Skeletal muscle tissue (tissue), 4 donors: ENCODE data around the gene GPR37L1. TPM values are rescaled to one million over a fixed set of nuclear protein-coding genes. Genes with fewer than 3 reads are reported as not detected.
"Not testable (repeated sequence)": the region's sequence is repeated elsewhere in the genome, so short reads cannot be mapped to it uniquely, and the experiment has no call there.

Experiments used
- H3K27ac ChIP-seq: one replicate; pipeline ENCODE4 v1.7.0; 2013; ENCODE audit warnings: mild to moderate bottlenecking, low read depth, low read length, inconsistent platforms
- H3K27me3 ChIP-seq, 3 donors: one replicate each; pipeline ENCODE4 v1.7.0; 2013; ENCODE audit warnings: low read length in 3 of 3; ENCODE audit not compliant: control insufficient read depth in 3 of 3, insufficient read depth in 3 of 3
- H3K36me3 ChIP-seq, 3 donors: one replicate each; pipeline ENCODE4 v1.7.0; 2013; ENCODE audit warnings: low read length in 3 of 3; ENCODE audit not compliant: control insufficient read depth in 3 of 3, insufficient read depth in 3 of 3
- H3K4me1 ChIP-seq, 3 donors: one replicate each; pipeline ENCODE4 v1.7.0; 2013; ENCODE audit warnings: low read length in 3 of 3, mild to moderate bottlenecking in 3 of 3; ENCODE audit not compliant: control insufficient read depth in 3 of 3, insufficient read depth in 3 of 3
- H3K4me3 ChIP-seq, 3 donors: one replicate each; pipeline ENCODE4 v1.7.0; 2013; ENCODE audit warnings: low read length in 3 of 3
- H3K9ac ChIP-seq, 3 donors: one replicate each; pipeline ENCODE4 v1.7.0; 2013; ENCODE audit warnings: low read length in 3 of 3, mild to moderate bottlenecking in 3 of 3, moderate library complexity in 2 of 3, low read depth in 1 of 3
- H3K9me3 ChIP-seq, 3 donors: one replicate each; pipeline ENCODE4 v1.7.0; 2013; ENCODE audit warnings: low read length in 3 of 3; ENCODE audit not compliant: control insufficient read depth in 3 of 3
- total RNA-seq: library from RNA; depleted of rRNA; stranded (reverse); fragments of >200 nt; gene quantifications from one replicate; pipeline ENCODE4 v1.2.3, GENCODE V29; 2014
- donor health status: Osteomylitis.

GPR37L1 gene
- total RNA-seq, 1 donor from 2014 or later, result under 0.01 TPM

DNA sequence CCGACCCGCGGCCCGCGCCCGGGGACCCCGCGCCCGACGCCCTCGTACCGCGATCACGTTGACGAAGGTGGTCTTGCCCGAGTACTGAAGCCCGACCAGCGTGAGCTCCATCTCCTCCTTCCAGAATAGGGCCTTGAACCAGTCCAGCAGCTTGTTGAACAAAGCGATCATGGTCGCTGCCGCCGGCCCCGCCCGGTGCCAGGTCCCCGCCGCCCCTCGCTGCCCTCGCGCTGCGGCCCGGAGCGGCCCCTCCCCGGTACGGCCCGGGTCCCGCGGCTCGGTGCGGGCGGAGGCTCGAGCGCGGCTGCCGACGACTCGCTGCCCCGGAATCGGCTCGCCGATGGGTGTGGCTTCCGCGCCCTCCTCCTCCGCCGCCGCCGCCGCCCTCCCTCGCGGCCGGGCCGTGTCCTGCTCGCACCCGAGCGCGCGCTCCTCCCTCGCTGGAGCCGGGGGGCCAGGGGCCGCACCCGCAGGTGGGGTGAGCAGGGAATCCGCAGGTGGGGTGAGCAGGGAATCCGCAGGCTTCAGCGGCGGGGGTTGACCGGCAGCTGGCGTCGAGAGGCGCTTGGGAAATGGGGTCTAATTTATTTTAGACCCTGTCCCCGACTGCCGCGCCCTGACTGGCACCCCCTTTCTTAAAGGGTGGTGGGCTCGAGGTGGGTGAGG, 21.8 kb downstream of the GPR37L1 start, which contains the start of gene ARL8A:
ARL8A (minus strand) TSS at position 336 of the 666 bp plus-strand sequence; CDS start at position 171, 165 bp downstream.
- Histone ChIP-seq H3K27ac (peak within 1 kb of the TSS; percentile 86), H3K4me1 (peaks cover 23 to 27% (median 24%) of the 10 kb centered on the region in 3 donors), H3K4me3 (peak within 1 kb of the TSS; percentile 71 to 90 (median 85)), H3K36me3 (peaks cover 0 to 5% (median 0%) of the 10 kb centered on the region in 3 donors), H3K9ac (peak within 1 kb of the TSS; percentile 91 to 93 (median 92)), H3K27me3 (no peaks in the 10 kb centered on the region), H3K9me3 (no peaks in the 10 kb centered on the region)

DNA sequence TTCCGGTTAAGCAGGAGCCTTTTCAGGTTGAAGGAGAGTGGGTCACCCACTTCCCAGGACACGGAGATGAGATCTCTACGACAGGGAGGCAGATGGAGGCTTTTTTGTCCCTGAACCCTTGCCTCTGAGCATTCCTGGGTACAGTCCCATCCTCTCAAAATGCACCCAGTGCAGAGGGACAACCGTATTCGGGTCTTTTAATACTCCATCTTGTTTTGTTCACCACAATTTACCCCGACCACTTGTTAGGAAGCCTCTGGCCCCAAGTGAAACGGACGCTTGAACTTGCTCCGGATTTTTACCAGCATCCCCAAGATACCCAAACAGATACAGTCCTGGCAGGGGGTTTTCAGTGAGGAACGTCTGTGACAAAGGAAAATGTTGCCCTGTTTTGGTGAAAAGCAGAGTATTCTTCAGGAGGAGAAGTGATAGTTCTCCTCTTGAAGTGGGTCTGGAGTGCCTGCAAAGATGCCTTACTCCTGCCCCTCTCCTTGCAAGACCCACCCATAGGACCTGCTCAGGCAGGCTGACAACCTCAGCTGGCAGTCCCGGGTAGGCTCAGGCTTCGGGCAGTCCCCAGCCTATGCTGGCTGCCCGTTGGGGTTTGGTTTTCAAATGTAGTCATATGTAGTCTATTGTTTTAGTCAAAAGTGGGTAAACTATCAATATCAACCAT, 22.5 kb downstream of the GPR37L1 start:
- Histone ChIP-seq H3K9me3 (no peaks in the 10 kb centered on the region), H3K9ac (peak overlapping the region; percentile 76 to 93 (median 76)), H3K4me1 (peaks cover 23 to 27% (median 24%) of the 10 kb centered on the region in 3 donors), H3K4me3 (peak overlapping the region; percentile 71 to 85 (median 78)), H3K27ac (peak overlapping the region; percentile 86), H3K36me3 (peaks cover 0 to 5% (median 0%) of the 10 kb centered on the region in 3 donors), H3K27me3 (no peaks in the 10 kb centered on the region)

DNA sequence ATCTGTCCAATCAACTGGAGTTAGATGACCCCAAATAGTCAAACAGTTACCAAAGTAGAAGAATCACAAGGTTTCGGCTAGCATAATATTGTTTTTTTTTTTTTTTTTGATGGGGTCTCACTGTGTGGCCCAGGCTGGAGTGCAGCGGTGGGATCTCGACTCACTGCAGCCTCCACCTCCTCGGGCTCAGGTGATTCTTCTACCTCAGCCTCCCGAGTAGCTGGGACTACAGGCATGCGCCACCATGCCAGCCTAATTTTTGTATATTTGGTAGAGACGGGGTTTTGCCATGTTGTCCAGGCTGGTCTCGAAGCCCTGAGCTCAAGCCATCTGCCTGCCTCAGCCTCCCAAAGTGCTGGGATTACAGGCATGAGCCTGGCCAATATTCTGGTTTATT, 23.0 kb downstream of the GPR37L1 start:
- Histone ChIP-seq H3K4me1 (peaks cover 23 to 25% (median 24%) of the 10 kb centered on the region in 3 donors), H3K9ac (peak overlapping the region in 2 of 3 donors; percentile 76 to 93), H3K4me3 (peak overlapping the region in 1 of 3 donors; percentile 78)
- H3K27me3 ChIP-seq, H3K27ac ChIP-seq, H3K9me3 ChIP-seq, H3K36me3 ChIP-seq: not testable (repeated sequence)

DNA sequence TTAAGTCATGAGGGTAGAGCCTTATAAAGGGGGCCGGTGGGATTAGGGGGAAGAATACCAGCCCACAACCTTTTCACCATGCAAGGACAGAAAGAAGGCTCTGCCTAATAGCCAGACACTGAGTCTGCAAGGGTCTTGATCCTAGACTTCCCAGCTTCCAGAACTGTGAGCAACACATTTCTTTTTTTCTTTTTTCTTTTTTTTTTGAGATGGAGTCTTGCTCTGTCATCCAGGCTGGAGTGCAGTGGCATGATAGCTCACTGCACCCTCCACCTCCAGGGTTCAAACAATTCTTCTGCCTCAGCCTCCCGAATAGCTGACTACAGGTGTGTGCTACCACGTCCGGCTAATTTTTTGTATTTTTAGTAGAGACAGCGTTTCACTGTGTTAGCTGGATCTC, 23.6 kb downstream of the GPR37L1 start:
- Histone ChIP-seq H3K27ac (no peak overlapping the region), H3K36me3 (peaks cover 0 to 3% (median 0%) of the 10 kb centered on the region in 3 donors), H3K27me3 (no peaks in the 10 kb centered on the region), H3K4me3 (no peak overlapping the region), H3K9ac (no peak overlapping the region), H3K9me3 (no peaks in the 10 kb centered on the region), H3K4me1 (peaks cover 20 to 21% (median 21%) of the 10 kb centered on the region in 3 donors)

DNA sequence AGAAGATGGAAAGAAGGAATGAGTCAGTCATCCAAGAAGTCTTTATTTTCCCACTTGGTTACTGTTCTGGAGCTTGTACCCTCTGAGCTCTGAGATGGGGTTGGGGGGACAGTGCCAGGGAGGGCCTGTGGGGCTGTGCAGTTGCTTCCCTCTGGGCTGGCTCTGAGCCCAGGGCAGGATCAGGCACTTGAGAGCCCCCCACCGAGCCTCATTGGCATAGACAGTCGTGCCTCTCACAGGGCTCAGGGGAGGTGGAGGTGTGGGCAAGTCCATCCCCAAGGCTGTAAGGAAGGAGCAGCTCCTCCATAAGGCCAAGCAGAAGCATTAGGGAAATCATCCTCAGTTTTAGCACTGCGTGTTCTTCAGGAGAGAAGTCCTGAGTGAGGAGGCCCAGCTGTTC, 24.3 kb downstream of the GPR37L1 start:
- Histone ChIP-seq H3K9ac (no peak overlapping the region), H3K36me3 (peaks cover 0 to 3% (median 0%) of the 10 kb centered on the region in 3 donors), H3K27me3 (no peaks in the 10 kb centered on the region), H3K4me3 (no peak overlapping the region), H3K9me3 (no peaks in the 10 kb centered on the region), H3K27ac (no peak overlapping the region), H3K4me1 (peaks cover 20 to 21% (median 21%) of the 10 kb centered on the region in 3 donors)

DNA sequence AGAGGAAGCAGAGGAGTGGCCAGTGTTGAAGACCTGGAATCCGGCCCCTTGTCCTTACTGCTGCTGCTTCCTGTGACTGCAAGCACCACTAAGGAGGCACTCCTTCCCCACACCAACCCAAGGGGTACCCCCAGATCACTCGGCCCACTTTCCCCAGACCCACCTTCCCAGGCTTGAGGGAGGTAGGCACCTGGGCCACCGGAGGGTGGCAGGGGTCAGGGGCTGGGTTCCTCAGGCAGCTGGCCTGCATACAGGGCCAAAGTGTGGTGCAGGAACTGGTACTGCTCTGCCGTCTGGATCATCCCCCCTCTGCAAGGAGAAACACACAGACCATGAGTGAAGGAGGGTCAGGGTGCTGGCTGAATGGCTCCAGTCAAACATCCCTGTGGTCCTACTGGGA, 25.7 kb downstream of the GPR37L1 start:
- Histone ChIP-seq H3K4me1 (peaks cover 9 to 12% (median 12%) of the 10 kb centered on the region in 3 donors), H3K9me3 (no peaks in the 10 kb centered on the region), H3K36me3 (no peaks in the 10 kb centered on the region), H3K4me3 (no peak overlapping the region), H3K27me3 (peaks cover 0 to under 1% (median 0%) of the 10 kb centered on the region in 3 donors), H3K9ac (no peak overlapping the region), H3K27ac (no peak overlapping the region)

DNA sequence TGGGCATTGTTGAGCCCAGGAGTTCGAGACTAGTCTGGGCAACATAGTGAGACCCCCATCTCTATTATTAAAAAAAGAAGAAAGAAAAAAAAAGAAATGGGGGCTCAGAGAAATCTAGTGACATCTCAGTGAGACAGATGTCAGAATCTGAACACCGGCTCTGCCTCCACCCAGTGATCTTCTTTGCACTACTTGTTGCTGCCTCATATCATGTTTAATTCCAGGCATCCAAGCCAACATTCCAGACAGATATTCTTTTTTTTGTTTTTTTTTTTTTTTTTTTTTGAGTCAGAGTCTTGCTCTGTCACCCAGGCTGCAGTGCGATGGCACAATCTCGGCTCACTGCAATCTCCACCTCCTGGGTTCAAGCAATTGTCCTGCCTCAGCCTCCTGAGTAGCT, 26.8 kb downstream of the GPR37L1 start:
- Histone ChIP-seq H3K4me1 (peaks cover 6 to 12% (median 10%) of the 10 kb centered on the region in 3 donors), H3K9ac (no peak overlapping the region), H3K9me3 (no peaks in the 10 kb centered on the region), H3K4me3 (no peak overlapping the region), H3K36me3 (no peaks in the 10 kb centered on the region), H3K27ac (no peak overlapping the region), H3K27me3 (peaks cover 0 to 4% (median 0%) of the 10 kb centered on the region in 3 donors)

DNA sequence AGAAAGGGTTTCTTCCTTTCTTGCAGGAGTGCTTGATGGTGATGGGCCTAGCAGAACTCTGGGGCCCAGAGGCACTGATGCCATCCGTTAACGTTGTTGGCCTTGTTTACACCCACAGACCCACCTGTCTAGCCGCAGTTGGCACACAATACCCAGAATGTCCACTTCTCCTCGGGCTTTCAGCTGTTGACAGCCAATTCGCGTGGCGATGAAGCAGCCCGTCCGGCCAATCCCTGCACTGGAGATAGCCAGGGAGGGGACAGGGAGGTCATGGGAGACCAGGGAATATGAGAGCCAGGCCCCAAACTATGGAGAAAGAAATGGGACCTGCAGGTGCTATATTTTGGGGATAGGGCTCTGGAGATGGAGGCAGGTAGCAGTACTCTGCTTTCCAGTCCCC, 27.5 kb downstream of the GPR37L1 start:
- no peaks in the 10 kb centered on the region for H3K9me3 ChIP-seq
- H3K4me1 ChIP-seq, result peaks cover 7 to 14% (median 11%) of the 10 kb centered on the region in 3 donors
- no peak overlapping the region for H3K9ac ChIP-seq
- H3K27me3 ChIP-seq, result peaks cover 0 to 4% (median 0%) of the 10 kb centered on the region in 3 donors
- no peak overlapping the region for H3K4me3 ChIP-seq
- H3K36me3 ChIP-seq, result no peaks in the 10 kb centered on the region
- no peak overlapping the region for H3K27ac ChIP-seq

DNA sequence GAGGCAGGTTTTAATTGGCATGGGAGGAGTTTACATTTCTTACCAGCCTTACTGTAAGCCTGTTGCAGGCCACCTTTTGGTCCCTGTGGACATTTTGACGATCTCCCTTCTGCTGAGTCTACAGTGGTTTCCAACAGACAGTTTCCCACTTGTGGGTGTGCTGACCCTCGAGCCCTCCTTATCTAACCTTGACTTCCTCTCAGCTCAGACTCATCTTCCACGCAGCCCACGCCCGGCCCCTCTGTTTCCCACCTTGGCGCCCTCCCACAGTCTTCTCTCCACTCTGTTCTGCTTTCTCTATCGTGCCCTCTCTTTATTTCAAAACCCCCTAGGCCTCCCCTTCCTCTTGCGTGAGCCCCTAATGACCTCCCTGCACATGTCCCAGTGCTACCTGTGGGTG, 27.9 kb downstream of the GPR37L1 start:
- Histone ChIP-seq H3K27me3 (peaks cover 0 to 4% (median 0%) of the 10 kb centered on the region in 3 donors), H3K9ac (no peak overlapping the region), H3K27ac (no peak overlapping the region), H3K4me1 (peaks cover 4 to 14% (median 7%) of the 10 kb centered on the region in 3 donors), H3K4me3 (no peak overlapping the region), H3K9me3 (no peaks in the 10 kb centered on the region), H3K36me3 (no peaks in the 10 kb centered on the region)

DNA sequence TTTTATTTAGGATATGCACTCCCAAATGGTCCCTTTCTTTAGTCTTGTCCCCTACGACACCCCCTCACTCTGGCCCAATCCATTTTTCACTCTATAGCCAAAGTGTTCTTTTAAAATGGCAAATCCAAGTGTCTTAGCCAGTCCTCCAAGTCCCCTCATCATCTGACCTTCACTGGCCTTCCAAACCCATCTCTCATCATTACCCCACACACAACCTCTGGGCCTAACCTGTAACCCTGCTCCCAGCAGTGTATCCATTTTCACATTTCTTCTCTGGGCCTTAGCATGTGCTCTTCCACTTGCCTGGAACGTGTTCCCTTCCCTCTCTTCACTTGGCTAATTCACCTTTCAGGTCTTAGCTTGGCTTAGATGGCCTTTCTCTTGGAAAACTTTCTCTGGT, 28.3 kb downstream of the GPR37L1 start:
- H3K36me3 ChIP-seq, result no peaks in the 10 kb centered on the region
- no peak overlapping the region for H3K4me3 ChIP-seq
- peaks cover 0 to 4% (median 0%) of the 10 kb centered on the region in 3 donors for H3K27me3 ChIP-seq
- H3K9ac ChIP-seq, result peak overlapping the region in 1 of 3 donors; percentile 25
- no peak overlapping the region for H3K27ac ChIP-seq
- H3K4me1 ChIP-seq, result peaks cover 4 to 14% (median 7%) of the 10 kb centered on the region in 3 donors
- no peaks in the 10 kb centered on the region for H3K9me3 ChIP-seq
